Choroid plexus epithelial cell (primary cell): ENCODE data around the gene NECTIN2.
"Not testable (repeated sequence)": the region's sequence is repeated elsewhere in the genome, so short reads cannot be mapped to it uniquely, and the experiment has no call there.

Source experiments
- DNase-seq: peaks from one replicate; pipeline ENCODE4 v3.0.0-alpha.2; 2010; ENCODE audit warnings: low read depth
- H3K4me3 ChIP-seq: 2 replicates; pipeline ENCODE4 v1.5.1; 2011; ENCODE audit warnings: low read depth, mild to moderate bottlenecking, control low read depth, low read length, moderate library complexity
- CTCF ChIP-seq: conservative IDR thresholded peaks from 2 replicates; pipeline ENCODE4 v1.5.1; 2011; ENCODE audit warnings: low read depth, mild to moderate bottlenecking, control low read depth, inconsistent platforms, low read length, moderate library complexity

NECTIN2 gene

GRCh38 chr19:44887648-44888047, 41.6 kb downstream of the NECTIN2 start:
- DNase-seq: no peak
- no peak for TF ChIP-seq CTCF
- no peak overlapping the region for H3K4me3 ChIP-seq

- H3K4me3 ChIP-seq, DNase-seq: not testable (repeated sequence)
Measured at GRCh38 chr19:44888335-44888734, 42.2 kb downstream of the NECTIN2 start.

GRCh38 chr19:44889830-44890365, 43.8 kb downstream of the NECTIN2 start:
- H3K4me3 ChIP-seq: peak overlapping the region; percentile 64
- no peak for TF ChIP-seq CTCF
- no peak for DNase-seq

- no peak for TF ChIP-seq CTCF
- DNase-seq: peak; percentile 100
Measured at GRCh38 chr19:44890366-44891015, 44.4 kb downstream of the NECTIN2 start.

GRCh38 chr19:44891016-44891882, 45.2 kb downstream of the NECTIN2 start, which contains the start of gene TOMM40:
TSS of gene TOMM40 (plus strand) at chr19:44891254. CDS start at chr19:44891416, 162 bp downstream.
- no peak for DNase-seq
- H3K4me3 ChIP-seq: peak within 1 kb of the TSS; percentile 79
- TF ChIP-seq CTCF: no peak

More at GRCh38 chr19:44890366-44891015, 44.4 kb downstream of the NECTIN2 start:
- H3K4me3 ChIP-seq: peak overlapping the region; percentile 64

- no peak for DNase-seq
- no peak for TF ChIP-seq CTCF
- no peak overlapping the region for H3K4me3 ChIP-seq
Measured at GRCh38 chr19:44892932-44893331, 46.8 kb downstream of the NECTIN2 start.

- H3K4me3 ChIP-seq: no peak overlapping the region
- no peak for TF ChIP-seq CTCF
- DNase-seq: no peak
Measured at GRCh38 chr19:44893332-44894051, 47.4 kb downstream of the NECTIN2 start.
